ENCODE measurements around the gene COL23A1.

Gene COL23A1

DNA sequence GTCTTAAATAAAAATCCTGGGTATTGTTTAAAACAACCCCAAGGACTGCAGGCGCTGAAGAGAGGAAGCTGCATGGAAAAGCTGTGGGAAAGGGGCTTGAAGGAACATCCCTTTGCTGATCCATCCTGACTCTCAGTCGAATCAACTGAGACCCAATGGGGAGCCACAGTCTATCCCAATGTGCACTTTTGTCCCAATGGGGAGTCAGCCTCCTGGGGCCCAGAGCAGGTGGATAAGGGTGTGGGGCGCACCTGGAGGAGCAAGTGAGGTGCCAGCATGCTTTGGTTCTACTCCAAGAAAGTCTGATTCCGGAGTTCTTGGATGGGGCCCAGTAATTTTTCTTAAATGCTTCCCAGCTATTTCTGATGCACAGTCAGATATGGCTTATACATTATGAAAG is 118.1 kb downstream of the COL23A1 start:
- DNase-seq = no peak

- no peak for DNase-seq
These were observed 118.5 kb downstream of the COL23A1 start for GRCh38 chr5:178471711-178472110.

- no peak for DNase-seq
These were observed 119.5 kb downstream of the COL23A1 start for GRCh38 chr5:178470760-178471025.

DNA sequence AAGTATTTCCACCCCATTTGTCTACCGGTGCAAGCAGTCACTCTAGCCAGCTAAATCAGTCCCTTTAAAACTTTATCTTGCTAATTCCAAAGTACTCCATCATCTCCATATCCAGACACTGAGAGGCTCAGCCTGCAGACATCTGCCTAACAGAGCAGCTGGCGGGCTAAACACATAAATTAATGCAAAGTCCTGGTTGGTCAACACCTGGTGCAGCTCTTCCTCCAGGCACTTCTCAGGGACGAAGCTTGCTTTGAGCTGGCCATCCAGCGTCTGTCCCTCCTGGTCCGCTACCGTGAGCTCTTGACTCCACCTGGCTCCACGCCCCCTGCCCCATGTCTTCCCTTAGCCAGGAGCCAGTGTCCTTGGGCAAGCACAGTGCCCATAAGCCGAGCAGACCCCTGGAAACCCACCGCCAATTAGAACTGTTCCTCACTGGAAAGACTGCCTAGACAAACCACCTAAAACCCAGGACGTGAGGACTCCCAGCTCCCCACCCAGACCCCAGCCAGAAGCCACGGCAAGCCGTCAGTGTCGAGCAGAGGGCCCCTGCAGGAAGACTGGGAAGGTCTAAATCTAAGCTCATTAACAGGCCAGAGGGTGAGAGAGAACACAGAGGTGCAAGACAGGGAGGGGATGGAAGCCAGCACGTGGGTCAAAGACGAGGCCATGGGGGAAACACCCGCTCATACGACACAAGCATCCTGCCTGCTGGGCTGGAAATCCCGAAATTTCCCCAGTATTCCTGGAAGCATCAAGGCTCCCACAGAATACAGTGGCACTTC is 120.0 kb downstream of the COL23A1 start:
- DNase-seq = no peak

DNA sequence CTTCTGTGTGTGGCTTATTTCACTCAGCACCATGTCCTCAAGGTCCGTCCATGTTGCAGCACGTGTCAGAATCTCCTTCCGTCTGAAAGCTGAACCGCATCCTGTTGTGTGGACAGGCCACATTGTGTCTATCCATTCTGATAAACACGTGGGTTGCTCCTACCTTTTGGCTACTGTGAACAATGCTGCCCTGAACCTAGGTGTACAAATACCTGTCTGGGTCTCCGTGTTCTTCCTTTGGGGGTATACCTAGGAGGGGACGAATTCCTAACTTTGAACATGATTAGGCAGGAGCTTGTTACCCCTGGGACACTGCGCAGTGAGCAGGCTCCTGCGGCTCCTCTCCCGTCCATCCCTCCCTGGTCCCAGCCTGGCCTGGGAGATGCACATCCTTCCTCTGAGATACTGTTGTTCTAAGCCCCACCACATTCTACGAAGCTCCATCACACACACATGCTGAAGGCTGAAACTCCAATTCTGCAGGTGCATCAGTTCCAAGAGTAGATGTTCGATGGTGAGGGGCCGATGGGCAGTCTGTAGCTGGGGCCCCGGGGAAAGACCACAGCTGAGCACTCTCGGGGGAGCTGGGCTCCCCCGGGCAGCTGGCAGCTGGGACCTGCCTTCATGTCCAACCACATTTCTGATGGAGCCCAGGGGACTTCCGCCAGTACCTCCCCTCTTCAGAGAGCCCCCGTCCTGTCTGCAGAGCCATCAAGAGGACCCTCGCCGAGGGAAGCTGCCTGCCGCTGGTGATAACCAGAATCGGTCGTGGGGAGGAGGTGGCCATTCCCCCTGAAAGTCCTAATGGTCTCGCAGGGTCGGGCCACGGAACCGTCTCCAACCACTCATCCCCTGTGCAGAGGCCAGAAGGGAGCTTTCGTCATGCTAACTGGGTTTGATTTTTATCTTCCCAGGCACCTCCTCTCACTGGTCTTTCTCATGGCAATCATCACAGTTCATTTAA is 120.9 kb downstream of the COL23A1 start:
- DNase-seq = no peak

DNA sequence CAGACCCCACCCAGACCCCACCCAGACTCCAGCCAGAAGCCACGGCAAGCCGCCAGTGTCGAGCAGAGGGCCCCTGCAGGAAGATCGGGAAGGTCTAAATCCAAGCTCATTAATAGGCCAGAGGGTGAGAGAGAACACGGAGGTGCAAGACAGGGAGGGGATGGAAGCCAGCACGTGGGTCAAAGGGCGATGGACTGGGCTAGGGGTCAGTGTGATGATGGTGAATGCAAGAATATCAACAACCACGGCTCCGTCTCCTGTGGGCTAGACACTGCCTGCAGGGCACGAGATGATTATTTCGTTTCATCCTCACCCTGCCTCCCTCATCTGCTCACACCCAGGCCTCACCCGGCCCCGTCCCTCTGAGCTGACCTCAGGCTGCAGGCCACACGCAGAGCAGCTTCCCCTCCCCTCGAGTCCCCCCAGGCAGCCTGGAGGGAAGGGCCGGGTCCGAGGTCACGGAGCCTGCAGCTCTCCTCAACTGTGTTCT is 122.0 kb downstream of the COL23A1 start:
- no peak for DNase-seq

DNA sequence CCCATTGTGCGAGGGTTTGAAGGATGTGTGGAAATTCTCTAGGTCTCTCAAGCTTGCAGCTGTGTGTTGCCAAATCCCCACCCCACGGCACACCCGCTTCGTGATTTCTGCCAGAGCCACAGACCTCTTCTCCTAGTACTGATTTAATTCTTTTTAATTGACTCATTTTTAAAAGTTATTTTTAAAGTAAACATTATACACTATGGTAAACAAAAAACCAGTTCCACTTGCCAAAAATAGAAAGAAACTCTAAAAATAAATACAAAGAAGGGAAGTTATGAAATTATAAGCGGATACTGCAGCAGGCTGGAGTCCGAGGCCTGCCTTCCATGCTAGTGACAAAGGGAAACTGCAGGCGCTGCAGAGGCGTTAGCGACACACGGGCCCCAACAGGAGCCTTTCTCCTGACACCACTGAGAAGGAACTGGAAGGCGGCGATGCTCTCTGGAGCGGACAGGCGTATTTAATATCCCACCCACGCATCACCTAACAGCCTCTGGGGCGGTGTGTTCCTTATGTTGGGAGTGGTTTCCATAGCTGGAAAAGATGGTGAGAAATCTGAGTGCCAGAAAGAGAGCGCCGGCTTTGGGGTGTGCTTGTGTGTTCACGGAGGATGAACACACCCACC is 122.5 kb downstream of the COL23A1 start:
- DNase-seq = peak; percentile 69 to 80

DNA sequence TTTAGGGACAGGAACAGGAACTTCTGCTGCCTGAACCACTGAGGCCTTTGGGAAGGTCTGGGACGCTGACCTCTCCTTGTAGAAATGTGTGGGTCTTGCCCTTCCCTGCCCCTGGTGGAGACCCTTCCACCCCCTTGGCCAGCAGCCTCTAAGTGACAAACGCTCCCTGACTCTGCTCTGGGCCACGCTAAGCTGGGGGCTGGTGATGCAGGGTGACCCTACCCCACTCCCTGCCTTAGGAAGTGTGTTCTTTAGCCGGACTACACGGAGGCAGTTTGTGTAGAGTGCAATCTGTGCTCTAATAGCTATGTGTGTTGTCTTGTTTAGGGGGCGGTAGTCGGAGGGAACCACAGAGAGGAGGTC is 123.0 kb downstream of the COL23A1 start:
- no peak for DNase-seq

DNA sequence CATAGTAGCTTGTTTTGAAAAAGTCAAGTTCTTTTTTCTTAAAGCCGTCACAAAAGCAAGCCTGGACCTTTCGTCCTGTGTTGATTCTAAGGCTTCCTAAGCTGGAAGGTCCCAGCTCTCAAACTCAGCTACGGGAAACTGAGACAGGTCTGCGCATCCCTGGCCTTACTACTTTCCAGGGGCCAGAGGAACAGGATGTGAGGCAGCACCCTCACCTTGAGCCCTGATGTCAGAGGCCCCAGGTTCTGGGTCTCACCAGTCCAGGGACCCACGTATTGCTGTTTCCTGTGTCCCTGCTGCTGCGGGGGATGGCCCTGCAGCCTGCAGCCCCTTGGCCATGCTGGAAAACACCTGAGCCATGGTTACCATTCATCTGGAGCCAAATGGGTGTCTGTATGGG is 123.9 kb downstream of the COL23A1 start:
- no peak for DNase-seq

DNA sequence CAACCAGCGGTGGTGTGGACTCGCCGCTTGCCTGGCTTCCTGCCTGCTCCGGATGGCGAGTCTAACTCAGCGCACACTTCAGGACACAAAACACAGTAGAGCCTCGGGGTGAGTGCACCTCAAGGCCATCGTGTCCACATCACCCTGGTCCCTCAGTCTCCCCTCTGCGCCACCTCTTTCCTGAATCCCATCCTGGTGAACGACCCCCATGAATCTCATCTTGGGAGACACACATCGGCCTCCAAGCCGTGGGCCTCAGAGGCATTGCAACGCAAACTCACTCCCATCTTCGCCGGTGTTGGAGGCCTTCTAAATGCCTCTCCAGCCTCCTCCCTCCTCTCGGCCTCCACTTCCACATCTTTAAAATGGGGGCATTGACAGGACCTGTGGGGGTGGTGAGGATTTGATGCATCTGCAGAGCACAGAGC is 124.3 kb downstream of the COL23A1 start:
- no peak for DNase-seq

DNA sequence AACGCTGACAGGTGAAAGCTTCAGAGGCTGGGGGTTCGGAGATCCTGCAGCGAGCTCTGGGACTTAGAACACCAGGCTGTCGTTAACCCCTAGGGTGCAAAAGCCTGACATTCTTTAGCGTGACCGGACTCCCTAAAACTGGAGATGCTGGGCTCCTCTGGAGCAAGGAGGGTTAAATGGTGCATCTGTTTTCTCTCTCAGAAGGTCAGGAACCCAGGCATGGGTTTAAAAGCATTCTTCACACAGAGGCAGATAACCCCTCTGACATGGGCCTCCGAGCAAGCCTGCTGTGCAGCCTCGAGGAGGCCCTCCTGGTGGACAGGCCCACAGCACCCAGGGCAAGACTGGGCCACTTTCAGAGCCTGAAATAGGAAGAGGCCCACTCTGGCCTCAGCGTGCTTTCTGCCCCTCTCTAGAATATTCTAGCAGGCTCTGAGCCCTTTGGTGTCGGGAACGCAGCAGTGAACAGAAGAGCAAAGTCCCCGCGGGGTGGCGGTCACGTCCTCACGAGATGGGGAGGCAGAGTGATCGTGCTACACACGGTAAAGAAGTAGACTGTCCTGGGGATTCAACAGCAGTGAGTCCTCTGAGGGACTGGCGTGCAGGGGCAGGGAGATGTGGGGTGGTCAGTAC is 124.8 kb downstream of the COL23A1 start:
- no peak for DNase-seq

DNA sequence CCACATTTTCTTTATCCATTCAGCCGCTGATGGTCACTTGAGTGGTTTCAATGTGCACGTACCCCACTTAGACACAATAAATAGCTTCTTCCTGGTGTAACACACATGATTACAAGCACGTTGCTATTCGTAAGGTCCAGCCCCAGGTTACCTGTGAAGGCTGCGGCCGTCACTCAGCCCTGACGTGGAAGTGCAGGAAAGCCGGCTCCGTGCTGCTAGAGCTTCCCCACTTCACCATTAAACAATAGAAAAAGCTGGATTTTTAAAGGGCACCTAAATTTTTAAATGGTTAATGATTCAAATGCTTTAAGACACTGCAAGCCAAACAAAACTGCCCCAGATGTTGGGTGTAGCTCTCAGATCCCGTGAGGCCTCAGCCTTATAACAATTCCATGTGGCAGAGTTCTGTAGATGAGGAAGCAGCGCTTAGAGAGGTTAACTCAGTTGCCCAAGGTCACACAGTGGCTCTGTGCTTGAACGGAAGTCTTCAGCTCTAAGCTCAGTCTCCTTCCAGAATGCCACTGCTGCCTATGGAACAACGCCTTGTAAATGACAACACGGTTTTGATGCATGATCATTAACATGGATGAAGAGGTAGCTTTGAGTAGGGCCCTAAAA is 125.7 kb downstream of the COL23A1 start:
- no peak for DNase-seq

DNA sequence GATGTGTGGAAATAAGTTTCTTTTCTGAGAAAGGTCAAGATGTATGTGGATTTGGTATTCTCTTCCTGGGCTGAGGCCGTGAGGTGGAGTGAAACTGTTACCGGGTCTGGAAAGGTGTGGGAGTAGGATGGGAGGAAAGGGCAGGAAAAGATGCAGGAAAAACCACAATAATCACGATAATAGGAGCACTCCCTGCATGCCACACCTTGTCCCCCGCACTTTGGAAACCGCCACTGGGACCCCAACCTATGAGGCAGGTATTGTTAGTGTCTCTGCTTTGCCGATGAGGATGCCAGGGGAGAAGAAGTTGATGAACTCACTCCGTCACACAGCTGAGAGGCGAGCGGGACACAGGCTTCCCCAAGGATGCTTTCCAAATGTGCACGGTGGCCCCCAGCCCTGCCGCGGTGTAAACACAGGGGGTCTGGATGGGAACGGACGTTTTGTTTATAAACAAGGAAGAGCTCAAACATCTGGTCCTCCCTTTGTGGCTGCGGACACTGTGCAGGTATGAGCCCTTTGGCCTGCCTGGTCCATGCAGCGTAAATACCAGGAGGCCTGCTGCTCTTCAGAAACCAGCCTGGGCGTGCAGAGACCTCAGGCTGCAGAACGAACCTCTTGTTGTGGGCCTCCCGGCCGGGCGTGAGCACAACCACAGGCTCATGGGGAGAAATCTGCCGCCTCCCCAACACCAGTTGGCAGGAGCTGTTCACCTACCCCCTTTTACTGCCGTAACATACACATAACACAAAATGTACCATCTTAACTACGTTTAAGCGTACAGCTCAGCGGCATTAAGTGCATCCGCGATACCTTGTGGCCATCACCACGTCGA is 126.7 kb downstream of the COL23A1 start:
- DNase-seq = no peak

DNA sequence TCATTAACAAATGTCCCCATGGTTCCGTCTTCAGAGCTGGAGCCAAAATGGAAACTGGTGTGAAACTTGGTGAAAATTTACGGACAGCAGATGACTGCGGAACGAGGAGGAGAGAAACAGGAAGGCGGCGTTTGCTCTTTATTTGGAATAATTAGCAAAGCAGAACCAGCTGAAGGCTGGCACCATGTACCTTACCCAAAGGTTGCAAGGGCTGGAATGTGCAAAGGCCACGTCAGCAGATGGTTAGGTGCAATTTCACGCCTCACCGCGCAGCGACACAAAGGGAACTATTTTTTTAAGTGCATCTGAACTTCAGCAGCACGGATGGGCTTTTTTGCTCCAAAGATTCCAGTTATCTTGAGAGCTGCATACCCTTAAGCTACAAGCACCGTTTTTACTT is 127.4 kb downstream of the COL23A1 start:
- DNase-seq = no peak

DNA sequence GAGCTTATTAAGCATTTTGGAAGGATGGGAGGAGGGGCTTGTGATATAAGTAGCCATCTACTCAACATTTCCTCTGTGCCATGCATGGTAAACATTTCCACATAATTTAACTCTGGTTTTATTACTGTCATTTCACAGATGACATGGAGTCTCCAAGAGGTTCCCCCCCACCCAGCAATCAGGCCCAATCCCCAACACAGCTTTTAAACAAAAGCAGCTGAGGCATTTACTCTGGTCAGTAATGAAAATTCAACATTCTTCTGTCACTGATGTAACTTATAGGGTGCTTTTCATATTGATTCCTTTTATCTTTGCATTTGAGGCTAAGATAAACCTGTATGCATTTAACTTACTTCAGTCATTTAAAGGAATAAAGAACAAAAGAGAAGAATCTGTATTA is 128.1 kb downstream of the COL23A1 start:
- DNase-seq = no peak

GRCh38 chr5:178461004-178461730 is 129.0 kb downstream of the COL23A1 start:
- DNase-seq = peak; percentile 21 to 31

DNA sequence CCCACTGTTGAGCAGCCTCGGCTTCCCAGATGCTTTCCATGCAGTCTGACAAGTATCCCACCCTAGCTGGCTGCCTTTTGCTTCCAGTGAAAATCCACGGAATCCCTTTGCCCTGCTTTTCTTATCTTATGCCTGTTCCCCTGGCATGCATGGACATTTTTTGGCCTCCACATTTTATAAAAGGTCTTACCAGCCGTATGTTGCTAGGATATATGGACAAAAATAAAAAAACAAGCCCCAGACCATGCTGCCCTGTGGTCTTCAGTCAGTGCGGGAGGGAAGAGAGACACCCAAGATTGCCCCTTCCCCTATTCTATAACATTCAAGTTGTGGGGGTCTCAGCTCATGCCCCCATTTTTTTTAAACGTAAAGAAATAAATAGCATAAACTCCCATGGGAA is 129.6 kb downstream of the COL23A1 start:
- DNase-seq = no peak

DNA sequence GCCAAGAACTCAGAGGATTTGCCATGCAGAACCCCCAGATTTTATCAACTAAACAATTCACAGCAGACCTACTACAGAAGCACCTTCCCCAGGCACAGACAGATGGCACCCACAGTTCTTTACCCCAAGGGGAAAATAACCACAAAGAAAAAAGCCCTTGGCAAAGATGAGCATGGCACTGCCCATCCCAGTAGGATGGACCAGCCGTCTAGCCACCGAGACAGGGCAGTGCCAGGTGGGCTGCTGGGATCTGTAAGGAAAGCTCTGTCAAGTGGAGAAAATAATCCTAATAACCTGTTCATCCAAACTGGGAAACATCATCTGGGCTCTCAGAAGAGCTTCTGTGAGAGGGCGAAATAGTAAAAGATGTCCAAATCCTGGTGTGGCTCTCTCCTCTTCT is 130.0 kb downstream of the COL23A1 start:
- no peak for DNase-seq

DNA sequence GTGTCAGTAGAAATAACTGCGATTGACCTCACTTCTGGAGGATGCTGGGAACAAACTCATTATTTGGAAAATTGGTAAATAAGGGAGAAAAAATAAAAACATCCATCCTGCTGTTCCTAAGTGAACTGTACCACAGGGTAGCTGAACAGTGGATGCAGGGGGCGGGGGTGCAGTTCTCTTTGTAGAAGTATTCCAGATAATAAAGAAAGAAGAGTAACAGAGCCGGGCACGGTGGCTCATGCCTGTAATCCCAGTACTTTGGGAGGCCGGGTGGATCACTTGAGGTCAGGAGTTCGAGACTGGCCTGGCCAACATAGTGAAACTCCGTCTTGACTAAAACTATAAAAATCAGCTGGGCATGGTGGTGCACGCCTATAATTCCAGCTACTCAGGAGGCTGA is 132.1 kb downstream of the COL23A1 start:
- no peak for DNase-seq

- no peak for DNase-seq
These were observed 132.7 kb downstream of the COL23A1 start for GRCh38 chr5:178457471-178457870.

GRCh38 chr5:178455480-178455835 is 134.7 kb downstream of the COL23A1 start:
- DNase-seq = no peak

All from Kasumi-1 (cell line).